Liver (tissue), 3 donors: Measurements from ENCODE around the gene DDX24.

Source experiments
- CTCF ChIP-seq: fragments of 150-350 bp; IDR thresholded peaks from 2 replicates; pipeline ENCODE4 v1.5.1; 2017; ENCODE audit warnings: improper control_type of control experiment, low read depth, low read length; ENCODE audit not compliant: missing input control
- EGR1 ChIP-seq, 2 donors: IDR thresholded peaks; 2 replicates each; pipeline ENCODE4 v1.6.1; 2016 to 2018; ENCODE audit warnings: antibody characterized with exemption in 2 of 2, low read depth in 2 of 2
- GABPA ChIP-seq, 2 donors: IDR thresholded peaks in 1 of 2; conservative IDR thresholded peaks in 1 of 2; 2 replicates each; pipeline ENCODE4 v1.6.1; 2016; ENCODE audit warnings: antibody characterized with exemption in 2 of 2, mild to moderate bottlenecking in 1 of 2, moderate library complexity in 1 of 2
- MAX ChIP-seq: IDR thresholded peaks from 2 replicates; pipeline ENCODE4 v1.6.1; 2016; ENCODE audit warnings: antibody characterized with exemption
- RAD21 ChIP-seq, 2 donors: IDR thresholded peaks; 2 replicates each; pipeline ENCODE4 v1.6.1; 2016; ENCODE audit warnings: antibody characterized with exemption in 2 of 2, mild to moderate bottlenecking in 2 of 2
- REST ChIP-seq: IDR thresholded peaks from 2 replicates; pipeline ENCODE4 v1.6.1; 2016; ENCODE audit warnings: antibody characterized with exemption, mild to moderate bottlenecking
- TF ChIP-seq, protein P1 (sequence below): IDR thresholded peaks from 2 replicates; pipeline ENCODE4 v1.6.1; 2016; ENCODE audit warnings: antibody characterized with exemption
- donor health status: healthy.
- donor health status: healthy.

- TF ChIP-seq GABPA (IDR thresholded peaks at IDR 0.05 in 1 of 2, conservative IDR thresholded peaks at IDR 0.05 in 1 of 2) (no peak), CTCF (no peak), EGR1 (IDR thresholded peaks at IDR 0.05; ENCODE audit: low read depth in 2 of 2) (no peak), RAD21 (IDR thresholded peaks at IDR 0.05) (no peak), MAX (no peak), REST (no peak)
- TF ChIP-seq, protein P1, sequence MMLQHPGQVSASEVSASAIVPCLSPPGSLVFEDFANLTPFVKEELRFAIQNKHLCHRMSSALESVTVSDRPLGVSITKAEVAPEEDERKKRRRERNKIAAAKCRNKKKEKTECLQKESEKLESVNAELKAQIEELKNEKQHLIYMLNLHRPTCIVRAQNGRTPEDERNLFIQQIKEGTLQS, result no peak
Observed at GRCh38 chr14:94021001-94021400, 60.0 kb downstream of the DDX24 start.
